ENCODE data around the gene MOB4. TPM values are rescaled to one million over a fixed set of nuclear protein-coding genes. Genes with fewer than 3 reads are reported as not detected.

The MOB4 gene
- total RNA-seq, 2 donors from 2014 or later: 13.4 to 20.1 TPM

- peaks cover 91% of the 10 kb centered on the region for H3K36me3 Mint-ChIP-seq (ENCODE audit: low read depth)
- ATAC-seq (replicated peaks): peak; percentile 2
- H3K9me3 Mint-ChIP-seq: no peaks in the 10 kb centered on the region
- H3K4me3 Mint-ChIP-seq: peak overlapping the region; percentile 98
- peaks cover 17% of the 10 kb centered on the region for H3K4me1 Mint-ChIP-seq
- no peaks in the 10 kb centered on the region for H3K27me3 Mint-ChIP-seq
- peak overlapping the region; percentile 95 for H3K27ac Mint-ChIP-seq
Measured at GRCh38 chr2:197500503-197501131, 15.2 kb upstream of the MOB4 start.

- no peak for ATAC-seq (replicated peaks)
- Mint-ChIP-seq H3K4me1 (peaks cover 9% of the 10 kb centered on the region), H3K27ac (peak overlapping the region; percentile 95), H3K36me3 (ENCODE audit: low read depth) (peaks cover 75% of the 10 kb centered on the region), H3K27me3 (no peaks in the 10 kb centered on the region), H3K4me3 (peak overlapping the region; percentile 98), H3K9me3 (no peaks in the 10 kb centered on the region)
Measured at GRCh38 chr2:197502201-197502600, 13.7 kb upstream of the MOB4 start.

GRCh38 chr2:197502685-197503084 is 13.2 kb upstream of the MOB4 start:
- Mint-ChIP-seq H3K4me1 (peaks cover 4% of the 10 kb centered on the region), H3K9me3 (no peaks in the 10 kb centered on the region), H3K27me3 (no peaks in the 10 kb centered on the region), H3K27ac (peak overlapping the region; percentile 95), H3K4me3 (peak overlapping the region; percentile 98), H3K36me3 (ENCODE audit: low read depth) (peaks cover 70% of the 10 kb centered on the region)
- ATAC-seq (replicated peaks): no peak

- no peak for ATAC-seq (replicated peaks)
- Mint-ChIP-seq H3K4me3 (peak overlapping the region; percentile 98), H3K9me3 (no peaks in the 10 kb centered on the region), H3K27ac (no peak overlapping the region), H3K4me1 (peaks cover 8% of the 10 kb centered on the region), H3K27me3 (no peaks in the 10 kb centered on the region), H3K36me3 (ENCODE audit: low read depth) (peaks cover 67% of the 10 kb centered on the region)
Measured at GRCh38 chr2:197504000-197504399, 11.9 kb upstream of the MOB4 start.

- Mint-ChIP-seq H3K4me1 (peaks cover 8% of the 10 kb centered on the region), H3K27me3 (no peaks in the 10 kb centered on the region), H3K27ac (no peak overlapping the region), H3K36me3 (ENCODE audit: low read depth) (peaks cover 65% of the 10 kb centered on the region), H3K9me3 (no peaks in the 10 kb centered on the region), H3K4me3 (peak overlapping the region; percentile 98)
- no peak for ATAC-seq (replicated peaks)
Measured at GRCh38 chr2:197504512-197504911, 11.4 kb upstream of the MOB4 start.

GRCh38 chr2:197506658-197507057 is 9.2 kb upstream of the MOB4 start:
- H3K4me3 Mint-ChIP-seq: no peak overlapping the region
- no peaks in the 10 kb centered on the region for H3K9me3 Mint-ChIP-seq
- H3K27ac Mint-ChIP-seq: no peak overlapping the region
- H3K36me3 Mint-ChIP-seq (ENCODE audit: low read depth): peaks cover 47% of the 10 kb centered on the region
- H3K27me3 Mint-ChIP-seq: no peaks in the 10 kb centered on the region
- ATAC-seq (replicated peaks): no peak
- peaks cover 8% of the 10 kb centered on the region for H3K4me1 Mint-ChIP-seq

- Mint-ChIP-seq H3K4me1 (peaks cover 9% of the 10 kb centered on the region), H3K36me3 (ENCODE audit: low read depth) (peaks cover 13% of the 10 kb centered on the region), H3K27ac (no peak overlapping the region), H3K27me3 (no peaks in the 10 kb centered on the region), H3K4me3 (no peak overlapping the region), H3K9me3 (no peaks in the 10 kb centered on the region)
- no peak for ATAC-seq (replicated peaks)
Measured at GRCh38 chr2:197513915-197514314, 2.0 kb upstream of the MOB4 start.

- H3K9me3 Mint-ChIP-seq: no peaks in the 10 kb centered on the region
- H3K4me1 Mint-ChIP-seq: peaks cover 9% of the 10 kb centered on the region
- peaks cover 18% of the 10 kb centered on the region for H3K36me3 Mint-ChIP-seq (ENCODE audit: low read depth)
- no peak for ATAC-seq (replicated peaks)
- peak overlapping the region; percentile 95 for H3K4me3 Mint-ChIP-seq
- peak overlapping the region; percentile 96 for H3K27ac Mint-ChIP-seq
- no peaks in the 10 kb centered on the region for H3K27me3 Mint-ChIP-seq
Measured at GRCh38 chr2:197514754-197515153, 1.1 kb upstream of the MOB4 start.

GRCh38 chr2:197515315-197515738 is 539 bp upstream of the MOB4 start:
- peak overlapping the region; percentile 96 for H3K27ac Mint-ChIP-seq
- H3K27me3 Mint-ChIP-seq: no peaks in the 10 kb centered on the region
- peak overlapping the region; percentile 95 for H3K4me3 Mint-ChIP-seq
- peaks cover 22% of the 10 kb centered on the region for H3K36me3 Mint-ChIP-seq (ENCODE audit: low read depth)
- peaks cover 9% of the 10 kb centered on the region for H3K4me1 Mint-ChIP-seq
- peak; percentile 8 for ATAC-seq (replicated peaks)
- no peaks in the 10 kb centered on the region for H3K9me3 Mint-ChIP-seq

GRCh38 chr2:197516393-197516761 is 511 bp downstream of the MOB4 start:
- Mint-ChIP-seq H3K4me1 (peaks cover 13% of the 10 kb centered on the region), H3K9me3 (no peaks in the 10 kb centered on the region), H3K36me3 (ENCODE audit: low read depth) (peaks cover 32% of the 10 kb centered on the region), H3K27me3 (no peaks in the 10 kb centered on the region), H3K27ac (peak overlapping the region; percentile 96), H3K4me3 (peak overlapping the region; percentile 95)
- ATAC-seq (replicated peaks): peak; percentile 11

- no peaks in the 10 kb centered on the region for H3K27me3 Mint-ChIP-seq
Measured at GRCh38 chr2:197517150-197517549, 1.3 kb downstream of the MOB4 start.

GRCh38 chr2:197538412-197538811 is 22.5 kb downstream of the MOB4 start:
- H3K4me1 Mint-ChIP-seq: peaks cover 23% of the 10 kb centered on the region
- peaks cover 97% of the 10 kb centered on the region for H3K36me3 Mint-ChIP-seq (ENCODE audit: low read depth)
- no peak for ATAC-seq (replicated peaks)
- H3K27ac Mint-ChIP-seq: peak overlapping the region; percentile 65
- H3K27me3 Mint-ChIP-seq: no peaks in the 10 kb centered on the region
- H3K9me3 Mint-ChIP-seq: no peaks in the 10 kb centered on the region
- H3K4me3 Mint-ChIP-seq: no peak overlapping the region

More at GRCh38 chr2:197517150-197517549, 1.3 kb downstream of the MOB4 start:
- Mint-ChIP-seq H3K27ac (peak overlapping the region; percentile 96), H3K4me3 (peak overlapping the region; percentile 95), H3K9me3 (no peaks in the 10 kb centered on the region), H3K4me1 (peaks cover 13% of the 10 kb centered on the region), H3K36me3 (ENCODE audit: low read depth) (peaks cover 37% of the 10 kb centered on the region)
- ATAC-seq (replicated peaks): no peak

GRCh38 chr2:197539734-197540133 is 23.9 kb downstream of the MOB4 start:
- H3K9me3 Mint-ChIP-seq: no peaks in the 10 kb centered on the region
- no peak overlapping the region for H3K4me3 Mint-ChIP-seq
- peaks cover 20% of the 10 kb centered on the region for H3K4me1 Mint-ChIP-seq
- peaks cover 100% of the 10 kb centered on the region for H3K36me3 Mint-ChIP-seq (ENCODE audit: low read depth)
- H3K27me3 Mint-ChIP-seq: no peaks in the 10 kb centered on the region
- H3K27ac Mint-ChIP-seq: no peak overlapping the region
- ATAC-seq (replicated peaks): no peak

GRCh38 chr2:197543206-197543605 is 27.3 kb downstream of the MOB4 start:
- no peak overlapping the region for H3K27ac Mint-ChIP-seq
- peaks cover 18% of the 10 kb centered on the region for H3K4me1 Mint-ChIP-seq
- peaks cover 91% of the 10 kb centered on the region for H3K36me3 Mint-ChIP-seq (ENCODE audit: low read depth)
- H3K27me3 Mint-ChIP-seq: no peaks in the 10 kb centered on the region
- no peak for ATAC-seq (replicated peaks)
- H3K9me3 Mint-ChIP-seq: no peaks in the 10 kb centered on the region
- H3K4me3 Mint-ChIP-seq: no peak overlapping the region

- peak overlapping the region; percentile 72 for H3K27ac Mint-ChIP-seq
- H3K4me3 Mint-ChIP-seq: no peak overlapping the region
- no peak for ATAC-seq (replicated peaks)
- H3K36me3 Mint-ChIP-seq (ENCODE audit: low read depth): peaks cover 91% of the 10 kb centered on the region
- peaks cover 6% of the 10 kb centered on the region for H3K4me1 Mint-ChIP-seq
- H3K9me3 Mint-ChIP-seq: no peaks in the 10 kb centered on the region
- H3K27me3 Mint-ChIP-seq: no peaks in the 10 kb centered on the region
Measured at GRCh38 chr2:197547163-197547900, 31.5 kb downstream of the MOB4 start.

Measured in activated T-helper 17 cell treated with anti-CD3 and anti-CD28 coated beads, Interleukin-2, amount 50 U/mL, for 72 hours (primary cell).